HFFc6 (cell line): ENCODE results near the gene S100Z. TPM values are rescaled to one million over a fixed set of nuclear protein-coding genes. Genes with fewer than 3 reads are reported as not detected.

Source experiments
- DNase-seq: peaks from one replicate; pipeline ENCODE4 v3.0.0-alpha.2; 2018
- H3K27ac Mint-ChIP-seq: 2 replicates; pipeline ENCODE4 v1.8.0; 2020; ENCODE audit warnings: mild to moderate bottlenecking, mixed read lengths
- H3K27me3 Mint-ChIP-seq: 2 replicates; pipeline ENCODE4 v1.8.0; 2021; ENCODE audit warnings: mild to moderate bottlenecking, moderate library complexity, mixed read lengths; ENCODE audit not compliant: insufficient read depth
- H3K36me3 Mint-ChIP-seq: 2 replicates; pipeline ENCODE4 v1.8.0; 2021; ENCODE audit warnings: low read depth, mixed read lengths
- H3K4me1 Mint-ChIP-seq: 2 replicates; pipeline ENCODE4 v1.8.0; 2020; ENCODE audit warnings: low read depth, mixed read lengths
- H3K4me3 Mint-ChIP-seq: 2 replicates; pipeline ENCODE4 v1.8.0; 2020; ENCODE audit warnings: mild to moderate bottlenecking, moderate library complexity, mixed read lengths
- H3K9me3 Mint-ChIP-seq: 2 replicates; pipeline ENCODE4 v1.8.0; 2020; ENCODE audit warnings: mild to moderate bottlenecking, mixed read lengths
- total RNA-seq, 6 experiments: library from RNA; stranded (reverse); fragmentation: NEBNext Ultra II Directional; extraction: Animal tissue kit (Norgen Biotek cat#: 25700); gene quantifications; 2 replicates in 1 of 6; 3 replicates in 5 of 6; pipeline ENCODE4 v1.2.3, GENCODE V29; 2021
- TF ChIP-seq, protein P1 (sequence below): fragments of 200-600 bp; sonication (generic); IDR thresholded peaks from 2 replicates; pipeline ENCODE4 v1.5.0; 2021; ENCODE audit warnings: antibody characterized with exemption, mild to moderate bottlenecking

Gene S100Z
- total RNA-seq, 6 experiments from 2014 or later: not detected

DNA sequence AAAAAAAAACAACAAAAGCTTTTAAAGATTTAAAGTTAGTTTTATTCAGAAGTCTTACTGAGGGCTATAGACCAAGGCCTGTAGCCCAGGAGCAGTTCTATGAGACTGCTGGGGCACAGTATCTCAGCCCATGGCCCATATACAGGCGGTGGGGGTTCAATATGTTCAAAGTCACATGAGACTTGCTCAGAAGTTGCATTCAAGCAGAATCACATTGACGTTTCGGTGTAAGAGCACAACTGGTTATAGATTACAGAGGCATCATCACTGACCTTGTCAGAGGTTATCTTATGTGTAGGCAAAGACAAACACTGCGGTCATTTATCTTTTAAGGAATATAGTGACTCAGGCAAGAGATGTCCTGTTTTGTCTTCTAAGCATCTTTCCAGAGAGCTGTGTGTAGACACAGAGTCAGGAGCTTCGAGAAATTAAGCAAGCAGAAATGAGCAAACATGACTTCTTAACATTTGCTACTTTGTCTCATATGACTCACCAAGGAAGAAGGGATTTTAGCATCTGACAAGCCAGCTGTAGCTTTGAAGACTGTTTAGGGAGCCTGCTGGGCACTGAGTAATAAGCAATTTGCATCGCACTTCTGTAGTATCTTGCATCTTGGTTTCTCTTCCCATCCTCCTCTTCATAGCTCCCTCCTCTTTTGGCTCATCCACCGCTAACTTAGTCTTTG is 43.9 kb upstream of the S100Z start:
- Mint-ChIP-seq H3K27me3 (peaks cover 3% of the 10 kb centered on the region), H3K4me3 (peak overlapping the region; percentile 72), H3K4me1 (peaks cover 53% of the 10 kb centered on the region), H3K9me3 (no peaks in the 10 kb centered on the region), H3K27ac (peak overlapping the region; percentile 56), H3K36me3 (no peaks in the 10 kb centered on the region)
- TF ChIP-seq, protein P1, sequence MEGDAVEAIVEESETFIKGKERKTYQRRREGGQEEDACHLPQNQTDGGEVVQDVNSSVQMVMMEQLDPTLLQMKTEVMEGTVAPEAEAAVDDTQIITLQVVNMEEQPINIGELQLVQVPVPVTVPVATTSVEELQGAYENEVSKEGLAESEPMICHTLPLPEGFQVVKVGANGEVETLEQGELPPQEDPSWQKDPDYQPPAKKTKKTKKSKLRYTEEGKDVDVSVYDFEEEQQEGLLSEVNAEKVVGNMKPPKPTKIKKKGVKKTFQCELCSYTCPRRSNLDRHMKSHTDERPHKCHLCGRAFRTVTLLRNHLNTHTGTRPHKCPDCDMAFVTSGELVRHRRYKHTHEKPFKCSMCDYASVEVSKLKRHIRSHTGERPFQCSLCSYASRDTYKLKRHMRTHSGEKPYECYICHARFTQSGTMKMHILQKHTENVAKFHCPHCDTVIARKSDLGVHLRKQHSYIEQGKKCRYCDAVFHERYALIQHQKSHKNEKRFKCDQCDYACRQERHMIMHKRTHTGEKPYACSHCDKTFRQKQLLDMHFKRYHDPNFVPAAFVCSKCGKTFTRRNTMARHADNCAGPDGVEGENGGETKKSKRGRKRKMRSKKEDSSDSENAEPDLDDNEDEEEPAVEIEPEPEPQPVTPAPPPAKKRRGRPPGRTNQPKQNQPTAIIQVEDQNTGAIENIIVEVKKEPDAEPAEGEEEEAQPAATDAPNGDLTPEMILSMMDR: no peak
- DNase-seq: peak; percentile 99

DNA sequence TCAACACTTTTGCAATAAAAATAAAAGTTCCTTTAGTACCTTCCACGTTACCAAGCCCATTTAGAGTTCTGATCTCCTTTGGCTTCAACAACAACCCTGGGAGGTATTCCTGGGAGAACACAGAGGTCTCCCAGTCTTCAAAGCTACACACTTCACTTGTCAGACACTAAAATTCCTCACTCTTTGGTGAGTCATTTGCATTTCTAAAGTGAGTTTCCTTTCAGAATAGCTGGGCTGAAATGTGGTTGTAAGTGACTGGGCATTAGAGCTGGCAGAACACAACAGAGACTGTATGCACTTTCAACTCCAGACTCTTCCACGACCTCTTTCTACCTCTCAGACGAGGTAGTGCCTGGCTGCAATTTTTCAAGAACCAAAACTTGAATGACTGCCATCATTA is 42.5 kb upstream of the S100Z start:
- peaks cover 48% of the 10 kb centered on the region for H3K4me1 Mint-ChIP-seq
- peaks cover 3% of the 10 kb centered on the region for H3K27me3 Mint-ChIP-seq
- TF ChIP-seq, protein P1: no peak
- peak overlapping the region; percentile 40; the same call in 1 of the 2 replicates for H3K4me3 Mint-ChIP-seq
- H3K9me3 Mint-ChIP-seq: no peaks in the 10 kb centered on the region
- H3K27ac Mint-ChIP-seq: peak overlapping the region; percentile 73
- DNase-seq: peak; percentile 79
- no peaks in the 10 kb centered on the region for H3K36me3 Mint-ChIP-seq

DNA sequence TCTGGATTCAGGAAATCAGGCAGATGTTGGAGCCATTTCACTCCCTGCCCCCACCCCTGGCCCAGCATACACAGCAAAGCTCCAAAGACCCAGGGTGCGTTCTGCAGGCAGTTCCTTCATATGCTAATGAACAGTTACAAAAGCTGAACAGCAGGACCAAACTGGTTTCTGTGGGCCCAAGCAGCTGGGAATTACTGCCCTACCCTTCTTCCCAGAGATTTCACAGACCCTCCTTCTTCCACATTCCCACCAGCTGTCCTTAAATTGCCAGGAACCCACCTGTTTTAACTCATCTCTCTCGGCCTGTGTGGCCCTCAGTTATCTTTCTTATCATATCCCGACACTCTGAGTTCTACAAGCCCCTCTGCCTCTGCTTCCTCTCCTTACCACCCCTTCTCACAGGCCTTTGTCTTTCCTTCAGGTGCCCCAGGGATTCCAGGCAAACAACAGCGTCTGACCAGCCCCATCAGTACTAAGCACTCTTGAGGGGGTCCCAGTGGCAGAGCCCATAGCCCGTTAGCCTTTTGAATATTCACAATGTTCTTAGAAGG is 41.6 kb upstream of the S100Z start:
- peaks cover 3% of the 10 kb centered on the region for H3K27me3 Mint-ChIP-seq
- TF ChIP-seq, protein P1: no peak
- DNase-seq: no peak
- H3K4me3 Mint-ChIP-seq: no peak overlapping the region
- peaks cover 49% of the 10 kb centered on the region for H3K4me1 Mint-ChIP-seq
- H3K9me3 Mint-ChIP-seq: no peaks in the 10 kb centered on the region
- no peaks in the 10 kb centered on the region for H3K36me3 Mint-ChIP-seq
- H3K27ac Mint-ChIP-seq: no peak overlapping the region; the same call in 1 of the 2 replicates

DNA sequence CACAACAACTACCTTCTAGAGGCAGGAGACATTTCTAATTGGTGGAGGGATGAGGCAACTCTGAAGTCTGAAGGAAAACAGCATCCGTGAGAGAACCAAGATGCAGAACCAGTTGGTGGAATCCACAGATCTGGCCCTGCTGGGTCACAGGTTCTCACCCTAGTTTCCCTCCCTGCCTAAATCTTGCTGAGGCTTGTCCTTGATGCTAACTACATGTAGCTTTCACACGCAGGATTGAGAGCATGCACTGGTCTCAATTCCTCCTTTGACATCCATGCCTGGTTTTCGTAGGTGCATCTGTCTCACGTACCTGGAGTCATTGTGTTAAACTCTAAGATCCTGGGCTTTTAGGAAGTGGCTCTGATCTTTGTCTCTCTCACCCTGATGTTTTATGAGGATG is 40.7 kb upstream of the S100Z start:
- DNase-seq: no peak
- H3K27me3 Mint-ChIP-seq: peaks cover 3% of the 10 kb centered on the region
- H3K36me3 Mint-ChIP-seq: no peaks in the 10 kb centered on the region
- TF ChIP-seq, protein P1: no peak
- H3K4me3 Mint-ChIP-seq: no peak overlapping the region
- H3K9me3 Mint-ChIP-seq: no peaks in the 10 kb centered on the region
- no peak overlapping the region for H3K27ac Mint-ChIP-seq
- H3K4me1 Mint-ChIP-seq: peaks cover 58% of the 10 kb centered on the region

DNA sequence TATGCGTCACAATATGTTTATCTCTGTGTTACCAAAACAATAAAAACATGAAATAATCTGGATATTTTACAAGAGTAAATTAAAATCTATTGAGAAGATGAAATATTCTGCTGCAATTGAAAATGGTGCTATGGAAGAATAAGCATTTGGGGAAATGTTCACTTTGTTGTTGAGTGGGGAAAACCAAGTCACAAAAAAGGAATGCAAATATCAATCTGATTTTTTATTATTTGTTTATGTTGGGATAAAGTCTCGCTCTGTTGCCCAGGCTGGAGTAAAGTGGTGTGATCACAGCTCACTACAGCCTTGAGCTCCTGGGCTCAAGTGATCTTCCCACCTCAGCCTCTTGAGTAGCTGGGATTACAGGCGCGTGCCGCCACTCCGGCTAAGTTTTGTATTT is 39.6 kb upstream of the S100Z start:
- no peak for DNase-seq
- Mint-ChIP-seq H3K27me3 (peaks cover 3% of the 10 kb centered on the region), H3K4me3 (no peak overlapping the region), H3K27ac (no peak overlapping the region), H3K36me3 (no peaks in the 10 kb centered on the region), H3K4me1 (peaks cover 66% of the 10 kb centered on the region), H3K9me3 (no peaks in the 10 kb centered on the region)
- TF ChIP-seq, protein P1: no peak
